Spleen (tissue), 11 donors: ENCODE measurements around the gene U2AF1L4. TPM values are rescaled to one million over a fixed set of nuclear protein-coding genes. Genes with fewer than 3 reads are reported as not detected.

Experiments used
- DNase-seq: peaks from one replicate; pipeline ENCODE4 v3.0.0-alpha.2; 2020
- H3K27ac ChIP-seq, 8 donors: fragments of 200-600 bp; sonication (generic) in 7 of 8; 1 replicate in 4 of 8; 2 replicates in 4 of 8; pipeline versions ENCODE4 v1.5.0 to v1.8.0; 2016 to 2021; ENCODE audit warnings: inconsistent platforms in 4 of 8, mild to moderate bottlenecking in 4 of 8, moderate library complexity in 1 of 8
- H3K27me3 ChIP-seq, 7 donors: fragments of 200-600 bp; sonication (generic) in 6 of 7; replicated peaks in 1 of 7; 1 replicate in 4 of 7; 2 replicates in 3 of 7; pipeline versions ENCODE4 v1.5.0 to v1.8.0; 2016 to 2021; ENCODE audit warnings: inconsistent platforms in 3 of 7, mild to moderate bottlenecking in 1 of 7
- H3K36me3 ChIP-seq, 6 donors: fragments of 200-600 bp; sonication (generic) in 5 of 6; 1 replicate in 4 of 6; 2 replicates in 2 of 6; pipeline versions ENCODE4 v1.5.0 to v1.8.0; 2016 to 2021; ENCODE audit warnings: inconsistent platforms in 2 of 6
- H3K4me1 ChIP-seq, 6 donors: fragments of 200-600 bp; sonication (generic) in 5 of 6; 1 replicate in 3 of 6; 2 replicates in 3 of 6; pipeline versions ENCODE4 v1.5.0 to v1.8.0; 2016 to 2021; ENCODE audit warnings: inconsistent platforms in 3 of 6
- H3K4me3 ChIP-seq, 8 donors: fragments of 200-600 bp; sonication (generic) in 7 of 8; 1 replicate in 4 of 8; 2 replicates in 4 of 8; pipeline versions ENCODE4 v1.5.0 to v1.8.0; 2016 to 2021; ENCODE audit warnings: inconsistent platforms in 4 of 8, mild to moderate bottlenecking in 4 of 8, moderate library complexity in 2 of 8
- H3K9me3 ChIP-seq, 8 donors: fragments of 200-600 bp; sonication (generic) in 7 of 8; 1 replicate in 4 of 8; 2 replicates in 4 of 8; pipeline versions ENCODE4 v1.5.0 to v1.8.0; 2016 to 2021; ENCODE audit warnings: inconsistent platforms in 4 of 8
- CTCF ChIP-seq, 11 experiments: fragments of 200-600 bp in 7 of 11; fragments of 450-650 bp in 4 of 11; sonication (generic) in 4 of 11; IDR thresholded peaks in 8 of 11; conservative IDR thresholded peaks in 3 of 11; 1 replicate in 7 of 11; 2 replicates in 4 of 11; pipeline versions ENCODE4 v1.4.0 to v1.8.0; 2016 to 2021; ENCODE audit warnings: antibody characterized with exemption in 11 of 11, inconsistent platforms in 4 of 11, mild to moderate bottlenecking in 1 of 11
- POLR2A ChIP-seq, 3 donors: fragments of 450-650 bp; IDR thresholded peaks; one replicate each; pipeline ENCODE4 v1.5.1; 2017; ENCODE audit warnings: antibody characterized with exemption in 3 of 3, mild to moderate bottlenecking in 1 of 3
- POLR2AphosphoS5 ChIP-seq, 3 donors: sonication (generic); formaldehyde crosslinking; IDR thresholded peaks; one replicate each; pipeline ENCODE4 v1.5.1; 2017; ENCODE audit warnings: antibody characterized with exemption in 3 of 3
- WGBS, 5 donors: extraction: QIAGEN DNeasy Blood & Tissue Kit in 3 of 5; methylation state at CpG; one replicate each; pipeline versions ENCODE4 v1.1.5 to v1.1.7; 2013 to 2018; 5-methylcytosine and 5-hydroxymethylcytosine counted together
- intact Hi-C: fragments of 100-400 bp; cut with DNase I; formaldehyde crosslinking; loops from one replicate; pipeline ENCODE4 v1.15.0; 2023; ENCODE audit warnings: low total_unique reads
- polyA plus RNA-seq, 3 donors: library from polyadenylated mRNA; stranded (reverse); fragments of 200-250 nt; gene quantifications; one replicate each; pipeline ENCODE4 v1.2.1, GENCODE V29; 2013
- total RNA-seq, 7 donors: library from RNA; depleted of rRNA in 3 of 7; stranded (reverse); fragments of >200 nt in 3 of 7; fragmentation: NEBNext Ultra II Directional in 4 of 7; extraction: Animal tissue kit (Norgen Biotek cat#: 25700) in 4 of 7; gene quantifications; one replicate each; pipeline versions ENCODE4 v1.1.0 to v1.2.1, GENCODE V29; 2016 to 2021
- donor health status: healthy with polysubstance abuse.
- donor health status: DM: no; HTN: no; CAD: no; lungs with moderate emphysema.
- donor health status: DM: no; HTN: no; CAD: no.
- donor health status: Bipolar disorder and iron deficiency.
- donor health status: healthy.
- donor health status: DM: no; HTN: no; CAD: no.
- donor health status: DM: yes; HTN: yes; CAD: no.

U2AF1L4 gene
- total and polyA plus RNA-seq, 10 donors: 27.2 to 96.5 (median 29.9) TPM

- no peak overlapping the region for H3K4me3 ChIP-seq
- DNase-seq: no peak
- H3K9me3 ChIP-seq: no peaks in the 10 kb centered on the region
- TF ChIP-seq POLR2A (IDR thresholded peaks at IDR 0.05) (no peak), CTCF (IDR thresholded peaks at IDR 0.05 in 8 of 11, conservative IDR thresholded peaks at IDR 0.05 in 3 of 11) (no peak), POLR2AphosphoS5 (IDR thresholded peaks at IDR 0.05) (no peak)
- H3K27ac ChIP-seq: no peak overlapping the region
- no peaks in the 10 kb centered on the region for H3K27me3 ChIP-seq
- H3K36me3 ChIP-seq: peaks cover 0 to 80% (median 28%) of the 10 kb centered on the region in 6 donors
- H3K4me1 ChIP-seq: no peaks in the 10 kb centered on the region
- intact Hi-C loops: no loop called here
- 80 to 93% (median 93%) methylated on average over 30 to 45 of the region's 45 CpGs for WGBS, 5 donors
Measured at GRCh38 chr19:35784503-35785338, 39.5 kb upstream of the U2AF1L4 start.

DNA sequence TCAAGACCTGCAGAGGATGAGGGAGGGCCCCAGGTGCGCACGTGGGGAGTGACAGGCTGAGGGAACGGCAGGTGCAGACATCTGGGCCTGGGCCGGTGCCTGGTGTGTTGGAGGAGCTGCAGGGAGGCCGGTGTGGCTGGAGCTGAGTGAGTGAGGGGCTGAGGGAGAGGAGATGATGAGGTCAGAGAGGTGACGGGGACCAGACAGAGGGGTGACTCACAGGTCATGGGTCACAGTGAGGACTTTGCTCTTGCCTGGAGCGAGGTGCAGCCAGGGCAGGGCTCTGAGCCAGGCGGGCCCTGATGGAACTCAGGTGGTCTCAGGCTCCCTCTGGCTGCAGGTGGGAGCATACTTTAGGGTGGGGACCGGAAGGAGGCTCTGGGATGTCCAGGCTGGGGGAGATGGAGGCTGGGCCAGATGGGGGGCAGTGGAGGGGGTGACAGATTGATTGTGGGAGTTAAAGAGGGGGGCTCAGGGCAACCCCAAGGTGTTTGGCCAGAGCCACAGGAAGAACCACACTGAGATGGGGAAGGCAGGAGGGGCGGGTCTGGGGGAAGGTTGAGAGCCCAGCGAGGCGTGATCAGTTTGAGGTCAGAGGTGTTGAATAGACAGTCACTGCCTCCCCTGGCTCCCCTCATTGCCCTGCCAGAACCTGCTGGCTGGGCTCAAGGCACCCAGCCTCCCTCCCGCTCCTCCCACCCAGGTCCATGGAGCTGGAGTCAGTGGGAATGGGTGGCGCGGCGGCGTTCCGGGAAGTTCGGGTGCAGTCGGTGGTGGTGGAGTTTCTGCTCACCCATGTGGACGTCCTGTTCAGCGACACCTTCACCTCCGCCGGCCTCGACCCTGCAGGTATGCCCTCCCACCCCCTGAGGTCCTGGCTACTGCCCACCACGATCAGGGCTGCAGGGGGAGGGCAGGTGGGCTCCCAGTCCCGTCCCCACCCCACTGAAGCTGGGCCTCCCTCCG, 38.5 kb upstream of the U2AF1L4 start:
- Histone ChIP-seq H3K9me3 (no peaks in the 10 kb centered on the region), H3K4me3 (no peak overlapping the region), H3K4me1 (no peaks in the 10 kb centered on the region), H3K36me3 (peaks cover 0 to 86% (median 28%) of the 10 kb centered on the region in 6 donors), H3K27me3 (no peaks in the 10 kb centered on the region), H3K27ac (no peak overlapping the region)
- intact Hi-C loops: no loop called here
- TF ChIP-seq POLR2A (IDR thresholded peaks at IDR 0.05) (no peak), CTCF (IDR thresholded peaks at IDR 0.05 in 8 of 11, conservative IDR thresholded peaks at IDR 0.05 in 3 of 11) (no peak), POLR2AphosphoS5 (IDR thresholded peaks at IDR 0.05) (no peak)
- WGBS, 5 donors: 83 to 91% (median 88%) methylated on average over 28 of the region's 28 CpGs
- DNase-seq: no peak

DNA sequence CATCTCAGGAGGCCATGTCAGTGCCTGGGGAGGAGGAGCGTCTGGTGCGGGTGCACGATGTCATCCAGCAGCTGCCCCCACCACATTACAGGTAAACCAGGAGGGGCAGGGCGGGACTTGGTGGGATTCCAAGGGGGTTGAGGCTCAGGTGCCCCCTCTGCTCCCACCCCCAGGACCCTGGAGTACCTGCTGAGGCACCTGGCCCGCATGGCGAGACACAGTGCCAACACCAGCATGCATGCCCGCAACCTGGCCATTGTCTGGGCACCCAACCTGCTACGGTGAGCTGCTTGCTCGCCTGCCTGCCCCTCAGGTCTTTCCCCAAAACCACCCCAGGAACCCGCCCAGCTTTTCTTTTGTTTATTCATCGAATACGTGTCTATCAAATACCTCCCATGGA, 37.4 kb upstream of the U2AF1L4 start:
- TF ChIP-seq POLR2AphosphoS5 (IDR thresholded peaks at IDR 0.05) (no peak), POLR2A (IDR thresholded peaks at IDR 0.05) (no peak), CTCF (IDR thresholded peaks at IDR 0.05 in 8 of 11, conservative IDR thresholded peaks at IDR 0.05 in 3 of 11) (no peak)
- no peaks in the 10 kb centered on the region for H3K27me3 ChIP-seq
- whole genome bisulfite sequencing, 5 donors: 94 to 97% (median 96%) methylated on average over 11 to 12 of the region's 12 CpGs
- H3K4me1 ChIP-seq: no peaks in the 10 kb centered on the region
- DNase-seq: no peak
- peaks cover 0 to 96% (median 28%) of the 10 kb centered on the region in 6 donors for H3K36me3 ChIP-seq
- H3K4me3 ChIP-seq: no peak overlapping the region
- H3K27ac ChIP-seq: no peak overlapping the region
- no peaks in the 10 kb centered on the region for H3K9me3 ChIP-seq
- intact Hi-C loops: no loop called here
